T-helper 2 cell treated with Interferon-gamma antibody and Interleukin-4, amounts not matched to agents 5 μg/mL and 100 μg/mL, for 36 hours (primary cell): Measurements from ENCODE around the gene SLC13A5.
A peak's percentile ranks its signal among the peaks of the same experiment; 100 is the strongest.
"Not testable (repeated sequence)": the region's sequence is repeated elsewhere in the genome, so short reads cannot be mapped to it uniquely, and the experiment has no call there.

ENCODE experiments used
- DNase-seq: peaks from one replicate; pipeline ENCODE4 v3.0.0; 2021; ENCODE audit warnings: low spot score
- H3K27ac Mint-ChIP-seq: one replicate; pipeline ENCODE4 v1.8.0; 2021; ENCODE audit warnings: mild to moderate bottlenecking, mixed read lengths
- H3K27me3 Mint-ChIP-seq: one replicate; pipeline ENCODE4 v1.8.0; 2021; ENCODE audit warnings: low read depth, mixed read lengths
- H3K36me3 Mint-ChIP-seq: one replicate; pipeline ENCODE4 v1.8.0; 2021; ENCODE audit warnings: low read depth, mixed read lengths
- H3K4me1 Mint-ChIP-seq: one replicate; pipeline ENCODE4 v1.8.0; 2021; ENCODE audit warnings: low read depth, mixed read lengths
- H3K4me3 Mint-ChIP-seq: one replicate; pipeline ENCODE4 v1.8.0; 2022; ENCODE audit warnings: mild to moderate bottlenecking, moderate library complexity, mixed read lengths
- H3K9me3 Mint-ChIP-seq: one replicate; pipeline ENCODE4 v1.8.0; 2021; ENCODE audit warnings: mixed read lengths

Gene SLC13A5

GRCh38 chr17:6671431-6671830 lies 41.7 kb downstream of the SLC13A5 start:
- H3K9me3 Mint-ChIP-seq, result no peaks in the 10 kb centered on the region
- peaks cover 9% of the 10 kb centered on the region for H3K27me3 Mint-ChIP-seq
- no peak overlapping the region for H3K4me3 Mint-ChIP-seq
- no peaks in the 10 kb centered on the region for H3K36me3 Mint-ChIP-seq
- no peaks in the 10 kb centered on the region for H3K4me1 Mint-ChIP-seq
- DNase-seq, result no peak
- no peak overlapping the region for H3K27ac Mint-ChIP-seq

DNA sequence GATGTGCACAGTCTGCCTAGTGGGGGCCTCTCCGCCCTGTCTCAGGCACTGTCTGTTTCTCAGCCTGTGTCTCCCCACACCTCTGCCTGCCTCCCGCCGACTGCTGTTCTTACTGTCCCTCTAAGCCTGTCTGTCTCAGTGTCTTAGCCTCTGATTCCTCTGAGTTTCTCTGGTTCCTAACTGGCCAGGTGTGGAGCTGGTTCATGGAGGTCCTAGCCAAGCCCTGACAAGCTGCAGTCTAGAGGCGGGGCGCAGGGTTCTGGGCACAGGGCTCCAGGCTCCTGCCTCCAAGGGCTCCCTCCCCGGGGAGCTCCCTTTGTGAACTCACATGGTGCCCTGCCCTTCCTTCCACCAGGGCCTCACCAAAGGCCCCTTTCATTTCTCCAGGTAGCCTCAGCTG lies 42.2 kb downstream of the SLC13A5 start:
- no peaks in the 10 kb centered on the region for H3K9me3 Mint-ChIP-seq
- no peak overlapping the region for H3K4me3 Mint-ChIP-seq
- H3K27me3 Mint-ChIP-seq, result peaks cover 9% of the 10 kb centered on the region

GRCh38 chr17:6670571-6670970 lies 42.6 kb downstream of the SLC13A5 start:
- no peak overlapping the region for H3K4me3 Mint-ChIP-seq
- H3K4me1 Mint-ChIP-seq, result no peaks in the 10 kb centered on the region
- no peak overlapping the region for H3K27ac Mint-ChIP-seq
- H3K36me3 Mint-ChIP-seq, result no peaks in the 10 kb centered on the region
- no peak for DNase-seq
- peaks cover 4% of the 10 kb centered on the region for H3K27me3 Mint-ChIP-seq
- no peaks in the 10 kb centered on the region for H3K9me3 Mint-ChIP-seq

More for the DNA sequence above, 42.2 kb downstream of the SLC13A5 start:
- DNase-seq, result no peak
- Mint-ChIP-seq H3K4me1 (no peaks in the 10 kb centered on the region), H3K27ac (no peak overlapping the region), H3K36me3 (no peaks in the 10 kb centered on the region)

- Mint-ChIP-seq H3K4me3 (no peak overlapping the region), H3K27me3 (peaks cover 8% of the 10 kb centered on the region), H3K9me3 (no peaks in the 10 kb centered on the region), H3K4me1 (no peaks in the 10 kb centered on the region), H3K27ac (no peak overlapping the region), H3K36me3 (no peaks in the 10 kb centered on the region)
- DNase-seq, result no peak
Observed at GRCh38 chr17:6669479-6670212, 43.5 kb downstream of the SLC13A5 start.

DNA sequence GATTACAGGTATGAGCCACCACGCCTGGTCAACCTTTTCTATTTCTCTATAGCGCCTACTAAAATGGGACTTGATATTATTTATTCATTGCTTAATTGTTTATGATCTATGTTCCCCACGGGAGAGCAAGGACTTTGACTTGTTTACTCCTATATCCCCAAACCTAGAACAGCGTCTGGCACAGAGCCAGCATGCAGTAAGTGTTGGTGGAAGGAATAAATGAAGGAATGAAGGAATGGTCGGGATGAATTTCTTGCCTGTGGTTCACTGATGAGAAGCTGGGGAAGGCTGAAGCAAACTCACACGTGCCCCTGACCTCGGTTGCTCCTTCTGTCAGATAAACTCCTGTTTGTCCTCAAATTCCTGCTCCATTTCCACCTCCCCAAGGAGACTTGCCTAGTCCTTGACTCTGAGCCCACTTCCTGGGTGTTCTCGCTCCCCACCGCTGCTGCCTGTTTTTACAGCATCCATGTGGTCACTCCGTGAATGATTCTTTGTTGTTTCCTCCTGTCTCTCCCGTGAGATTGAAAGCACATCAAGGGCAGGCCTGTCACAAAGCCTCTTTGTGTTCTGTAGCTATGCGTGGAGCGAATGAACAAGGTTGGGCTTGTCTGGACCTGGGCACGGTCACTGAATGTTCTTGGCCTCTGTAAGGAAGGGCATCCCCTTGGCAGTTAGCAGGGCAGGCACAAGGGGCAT lies 44.3 kb downstream of the SLC13A5 start:
- no peaks in the 10 kb centered on the region for H3K9me3 Mint-ChIP-seq
- H3K36me3 Mint-ChIP-seq, result no peaks in the 10 kb centered on the region
- no peak overlapping the region for H3K4me3 Mint-ChIP-seq
- H3K4me1 Mint-ChIP-seq, result no peaks in the 10 kb centered on the region
- no peak for DNase-seq
- H3K27me3 Mint-ChIP-seq, result peaks cover 8% of the 10 kb centered on the region
- no peak overlapping the region for H3K27ac Mint-ChIP-seq

GRCh38 chr17:6668219-6668618 lies 45.0 kb downstream of the SLC13A5 start:
- no peak overlapping the region for H3K4me3 Mint-ChIP-seq
- H3K36me3 Mint-ChIP-seq, result no peaks in the 10 kb centered on the region
- no peaks in the 10 kb centered on the region for H3K9me3 Mint-ChIP-seq
- H3K4me1 Mint-ChIP-seq, result no peaks in the 10 kb centered on the region
- no peak overlapping the region for H3K27ac Mint-ChIP-seq
- no peak for DNase-seq
- peaks cover 8% of the 10 kb centered on the region for H3K27me3 Mint-ChIP-seq

GRCh38 chr17:6667516-6667915 lies 45.7 kb downstream of the SLC13A5 start:
- Mint-ChIP-seq H3K27ac (no peak overlapping the region), H3K4me3 (no peak overlapping the region), H3K27me3 (peaks cover 8% of the 10 kb centered on the region), H3K4me1 (no peaks in the 10 kb centered on the region), H3K36me3 (no peaks in the 10 kb centered on the region), H3K9me3 (no peaks in the 10 kb centered on the region)
- DNase-seq, result no peak

GRCh38 chr17:6666557-6666956 lies 46.6 kb downstream of the SLC13A5 start:
- H3K9me3 Mint-ChIP-seq, result no peaks in the 10 kb centered on the region
- H3K36me3 Mint-ChIP-seq, result no peaks in the 10 kb centered on the region
- peaks cover 2% of the 10 kb centered on the region for H3K4me1 Mint-ChIP-seq
- peaks cover 14% of the 10 kb centered on the region for H3K27me3 Mint-ChIP-seq
- H3K27ac Mint-ChIP-seq, result no peak overlapping the region
- H3K4me3 Mint-ChIP-seq, result no peak overlapping the region
- no peak for DNase-seq

DNA sequence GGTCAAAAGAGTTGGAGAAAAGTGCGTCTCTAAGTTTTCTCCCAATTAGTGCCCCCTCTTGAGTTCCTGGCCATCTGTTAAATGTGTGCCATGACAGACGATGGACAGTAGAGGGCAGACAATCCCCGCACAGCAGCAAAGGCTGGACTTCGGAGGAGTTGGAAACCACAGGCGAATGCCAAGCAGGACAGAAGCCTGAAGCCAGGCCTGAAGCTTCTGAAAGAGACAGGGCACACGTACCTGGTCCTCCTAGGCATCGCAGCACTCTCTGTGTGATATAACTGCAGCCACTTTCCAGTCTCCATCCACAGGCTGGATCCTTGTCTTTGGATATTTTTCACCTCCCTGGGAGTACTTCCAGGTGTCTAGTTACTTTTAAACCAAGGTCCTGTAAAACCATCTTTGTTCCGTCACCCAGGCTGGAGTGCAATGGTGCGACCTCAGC lies 47.1 kb downstream of the SLC13A5 start:
- Mint-ChIP-seq H3K27ac (no peak overlapping the region), H3K36me3 (no peaks in the 10 kb centered on the region), H3K27me3 (peaks cover 18% of the 10 kb centered on the region), H3K9me3 (no peaks in the 10 kb centered on the region), H3K4me1 (peaks cover 6% of the 10 kb centered on the region), H3K4me3 (no peak overlapping the region)
- no peak for DNase-seq

DNA sequence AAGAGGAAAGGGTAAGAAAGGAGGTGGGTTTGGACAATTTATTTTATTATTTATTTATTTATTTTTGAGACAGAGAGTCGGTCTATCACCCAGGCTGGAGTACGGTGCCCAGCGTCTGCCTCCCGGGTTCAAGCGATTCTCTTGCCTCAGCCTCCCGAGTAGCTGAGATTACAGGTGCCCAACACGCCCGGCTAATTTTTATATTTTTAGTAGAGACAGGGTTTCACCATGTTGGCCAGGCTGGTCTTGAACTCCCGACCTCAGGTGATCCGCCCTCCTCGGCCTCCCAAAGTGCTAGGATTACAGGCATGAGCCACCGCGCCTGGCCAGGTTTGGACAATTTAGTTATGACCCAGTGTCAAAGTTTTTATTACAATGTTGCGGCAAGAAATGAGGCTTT lies 50.0 kb downstream of the SLC13A5 start:
- DNase-seq, H3K4me3 Mint-ChIP-seq, H3K27ac Mint-ChIP-seq, H3K36me3 Mint-ChIP-seq, H3K9me3 Mint-ChIP-seq: not testable (repeated sequence)
- H3K4me1 Mint-ChIP-seq, result peaks cover 21% of the 10 kb centered on the region
- H3K27me3 Mint-ChIP-seq, result peaks cover 22% of the 10 kb centered on the region

GRCh38 chr17:6661464-6661848 lies 51.7 kb downstream of the SLC13A5 start:
- H3K4me3 Mint-ChIP-seq, result peak overlapping the region; percentile 42

GRCh38 chr17:6660805-6661463 lies 52.2 kb downstream of the SLC13A5 start:
- peak overlapping the region; percentile 42 for H3K4me3 Mint-ChIP-seq
- peaks cover 29% of the 10 kb centered on the region for H3K27me3 Mint-ChIP-seq
- H3K27ac Mint-ChIP-seq, result no peak overlapping the region
- no peaks in the 10 kb centered on the region for H3K9me3 Mint-ChIP-seq
- peaks cover 32% of the 10 kb centered on the region for H3K4me1 Mint-ChIP-seq
- peaks cover 4% of the 10 kb centered on the region for H3K36me3 Mint-ChIP-seq
- peak; percentile 57 for DNase-seq

More at GRCh38 chr17:6661464-6661848, 51.7 kb downstream of the SLC13A5 start:
- H3K27me3 Mint-ChIP-seq, result peaks cover 26% of the 10 kb centered on the region
- DNase-seq, result no peak
- no peaks in the 10 kb centered on the region for H3K9me3 Mint-ChIP-seq
- peaks cover 4% of the 10 kb centered on the region for H3K36me3 Mint-ChIP-seq
- H3K27ac Mint-ChIP-seq, result no peak overlapping the region
- H3K4me1 Mint-ChIP-seq, result peaks cover 30% of the 10 kb centered on the region

DNA sequence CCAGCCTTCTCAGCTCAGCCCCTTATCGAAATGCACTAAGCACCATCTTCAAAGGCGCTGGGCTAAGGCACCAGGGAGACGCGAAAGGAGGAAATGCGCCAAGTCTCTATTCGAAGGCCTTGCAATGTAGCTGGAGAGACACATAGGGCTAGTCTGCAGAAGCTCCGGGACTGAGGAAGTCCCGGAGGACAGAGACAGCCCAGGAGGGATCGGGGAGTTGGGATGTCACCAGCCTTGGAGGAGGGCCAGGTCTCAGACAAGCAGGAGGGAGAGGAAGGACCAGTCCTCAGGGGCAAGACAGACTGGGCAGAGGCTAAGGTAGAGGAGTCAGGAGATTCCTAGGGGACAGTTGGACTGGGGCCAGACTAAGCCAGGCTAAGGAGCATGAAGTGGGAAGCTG lies 53.1 kb downstream of the SLC13A5 start:
- Mint-ChIP-seq H3K27me3 (peaks cover 35% of the 10 kb centered on the region), H3K27ac (no peak overlapping the region), H3K9me3 (no peaks in the 10 kb centered on the region), H3K4me3 (peak overlapping the region; percentile 55), H3K36me3 (peaks cover 4% of the 10 kb centered on the region), H3K4me1 (peaks cover 39% of the 10 kb centered on the region)
- no peak for DNase-seq

GRCh38 chr17:6658411-6658810 lies 54.8 kb downstream of the SLC13A5 start:
- Mint-ChIP-seq H3K4me1 (peaks cover 48% of the 10 kb centered on the region), H3K4me3 (peak overlapping the region; percentile 34), H3K27me3 (peaks cover 43% of the 10 kb centered on the region)
- not testable (repeated sequence) for H3K9me3 Mint-ChIP-seq, H3K27ac Mint-ChIP-seq, DNase-seq, H3K36me3 Mint-ChIP-seq
